HK-2 (cell line): ENCODE results near the gene SERBP1.

Experiments used
- DNase-seq: peaks from one replicate; pipeline ENCODE4 v3.0.0-alpha.2; 2018; ENCODE audit not compliant: unreplicated experiment

SERBP1 gene

DNA sequence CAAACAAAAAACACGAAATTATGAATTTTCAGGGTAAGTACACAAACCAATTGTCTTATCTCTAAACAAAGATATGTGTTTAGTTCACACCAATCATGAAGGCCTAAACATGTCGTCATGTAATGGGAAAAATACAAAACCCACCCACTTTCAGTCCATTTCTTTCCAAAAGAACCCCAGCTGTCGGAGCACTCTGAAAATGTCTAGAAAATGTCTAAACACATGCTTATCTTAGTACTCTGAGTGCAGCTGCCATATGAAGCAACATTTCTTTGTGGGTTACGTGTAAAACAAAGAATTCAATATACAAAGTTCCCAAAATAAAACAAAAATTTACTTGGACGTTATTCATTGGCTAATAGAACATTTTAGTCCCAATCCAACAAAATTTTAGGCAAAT lies 22.7 kb downstream of the SERBP1 start:
- DNase-seq: no peak

GRCh38 chr1:67405473-67406245 lies 24.5 kb downstream of the SERBP1 start:
- DNase-seq: no peak

GRCh38 chr1:67404212-67404620 lies 26.0 kb downstream of the SERBP1 start:
- no peak for DNase-seq

DNA sequence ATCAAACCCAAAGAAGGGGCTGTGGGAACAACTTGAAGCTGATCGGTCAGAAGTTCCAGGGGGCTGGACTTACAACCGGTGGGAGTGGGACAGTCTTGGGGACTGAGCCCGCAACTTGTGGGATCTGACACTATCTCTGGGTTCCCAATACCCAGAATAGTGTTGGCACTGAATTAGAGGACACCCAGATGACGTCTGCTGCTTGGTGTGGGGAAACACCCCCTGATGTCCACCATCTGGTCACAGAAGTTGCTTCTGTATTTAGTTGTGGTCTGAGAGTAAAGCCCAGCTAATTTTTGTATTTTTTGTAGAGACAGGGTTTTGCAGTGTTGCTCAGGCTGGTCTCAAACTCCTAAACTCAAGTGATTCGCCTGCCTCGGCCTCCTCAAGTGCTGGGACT lies 28.8 kb downstream of the SERBP1 start:
- no peak for DNase-seq

GRCh38 chr1:67400029-67400786 lies 30.0 kb downstream of the SERBP1 start:
- peak; percentile 48 for DNase-seq

- no peak for DNase-seq
These were observed 30.8 kb downstream of the SERBP1 start for GRCh38 chr1:67399199-67399993.

DNA sequence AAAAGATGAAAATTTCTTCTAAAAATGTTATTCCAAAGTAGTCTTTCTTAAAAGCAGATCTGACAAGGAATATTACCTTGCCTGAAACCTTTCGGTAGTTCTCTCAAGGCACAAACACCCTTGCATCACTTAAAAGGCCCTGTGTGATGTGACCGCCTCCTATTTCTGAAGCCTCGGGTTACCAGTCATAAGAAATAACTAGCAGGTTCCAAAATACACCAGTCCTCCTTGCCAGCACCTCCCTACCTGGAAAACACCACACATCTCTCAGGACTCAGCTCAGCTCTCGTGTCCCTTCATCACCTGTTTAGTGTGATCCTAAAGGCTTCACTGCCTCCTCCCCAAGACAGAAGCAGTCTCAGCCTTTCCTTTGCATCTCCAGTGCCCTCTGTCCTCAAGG lies 35.7 kb downstream of the SERBP1 start:
- no peak for DNase-seq

- DNase-seq: no peak
These were observed 36.5 kb downstream of the SERBP1 start for GRCh38 chr1:67393737-67394136.

DNA sequence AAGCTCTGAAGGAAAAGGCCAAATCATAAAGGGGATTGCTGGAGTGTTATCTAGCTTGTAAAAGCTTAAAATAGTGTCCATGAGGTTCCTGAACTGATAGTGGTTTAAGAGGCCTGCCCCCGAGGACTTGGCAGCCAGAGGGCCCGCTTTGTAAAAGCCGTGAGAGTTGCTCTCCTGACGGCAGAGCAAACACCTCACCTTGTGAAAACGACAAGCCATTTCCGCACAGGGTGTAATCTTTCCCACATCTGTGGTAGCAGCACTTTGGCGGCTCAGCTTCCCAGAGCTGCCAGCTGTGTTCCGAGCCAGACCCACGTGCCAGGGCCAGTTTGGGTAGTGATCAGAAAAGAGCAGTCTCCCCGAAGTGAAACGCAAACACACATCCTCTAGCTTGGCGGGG lies 37.0 kb downstream of the SERBP1 start:
- no peak for DNase-seq

- DNase-seq: peak; percentile 28
These were observed 39.9 kb downstream of the SERBP1 start for GRCh38 chr1:67390041-67390887.

- DNase-seq: no peak
These were observed 46.1 kb downstream of the SERBP1 start for GRCh38 chr1:67383999-67384638.

DNA sequence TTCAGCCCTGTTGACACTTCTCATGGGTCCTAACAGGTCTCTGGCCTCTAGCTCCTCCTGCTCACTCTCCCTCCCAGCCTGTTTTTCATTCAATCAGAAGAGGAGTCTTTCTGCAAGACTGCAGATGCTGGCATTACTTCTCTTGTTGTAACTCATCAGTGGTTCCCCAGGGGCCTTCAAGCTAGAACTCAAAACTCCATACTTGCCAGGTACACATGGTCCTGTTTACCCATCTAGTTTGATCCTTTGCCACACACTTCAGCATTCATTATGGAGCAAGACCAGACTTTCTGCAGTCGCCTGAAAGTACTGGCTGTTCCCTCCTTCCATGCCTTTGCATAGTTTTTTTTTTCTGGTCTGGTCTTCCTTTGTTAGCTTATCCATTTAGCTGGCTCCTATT lies 47.9 kb downstream of the SERBP1 start:
- no peak for DNase-seq

GRCh38 chr1:67381154-67381553 lies 49.0 kb downstream of the SERBP1 start:
- DNase-seq: no peak

- DNase-seq: no peak
These were observed 52.9 kb downstream of the SERBP1 start for GRCh38 chr1:67377253-67377652.

DNA sequence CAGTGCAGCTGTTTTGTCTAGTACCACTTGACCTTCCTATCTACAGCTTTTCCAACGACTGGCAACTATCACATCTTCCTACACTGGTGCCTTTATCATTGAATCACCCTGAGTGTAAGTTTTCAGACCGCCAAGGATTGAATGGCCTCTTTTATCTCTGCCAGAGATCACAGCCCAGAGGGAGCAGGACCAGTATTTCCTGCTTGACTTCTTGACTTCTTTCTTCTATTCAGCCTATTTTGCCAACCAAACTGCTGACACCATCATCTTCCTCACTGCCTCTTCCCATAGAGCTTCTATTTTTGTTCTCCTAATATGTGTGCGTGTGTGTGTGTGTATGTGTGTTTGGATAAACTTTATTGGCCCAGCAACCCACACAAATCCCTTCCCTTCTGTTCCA lies 53.8 kb downstream of the SERBP1 start:
- DNase-seq: no peak

- no peak for DNase-seq
These were observed 57.3 kb downstream of the SERBP1 start for GRCh38 chr1:67372898-67373297.

DNA sequence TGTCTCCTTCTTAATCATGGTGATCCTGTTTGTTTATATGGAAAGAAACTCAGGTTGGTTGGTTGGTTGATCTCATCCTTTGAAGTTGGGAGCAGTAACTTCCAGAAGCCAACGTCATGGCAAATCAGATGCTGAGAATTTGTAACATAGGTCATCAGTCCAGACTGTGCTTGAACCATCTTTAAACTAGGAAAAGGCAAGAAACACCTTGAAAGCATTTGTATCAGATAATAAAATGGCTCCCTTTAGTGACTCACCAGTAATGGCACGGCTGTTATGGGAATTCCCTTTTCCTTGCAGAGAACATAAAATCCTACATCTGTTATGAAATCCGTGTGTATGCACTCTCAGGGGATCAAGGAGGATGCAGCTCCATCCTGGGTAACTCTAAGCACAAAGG lies 58.1 kb downstream of the SERBP1 start:
- no peak for DNase-seq

- DNase-seq: no peak
These were observed 58.5 kb downstream of the SERBP1 start for GRCh38 chr1:67371681-67372080.

DNA sequence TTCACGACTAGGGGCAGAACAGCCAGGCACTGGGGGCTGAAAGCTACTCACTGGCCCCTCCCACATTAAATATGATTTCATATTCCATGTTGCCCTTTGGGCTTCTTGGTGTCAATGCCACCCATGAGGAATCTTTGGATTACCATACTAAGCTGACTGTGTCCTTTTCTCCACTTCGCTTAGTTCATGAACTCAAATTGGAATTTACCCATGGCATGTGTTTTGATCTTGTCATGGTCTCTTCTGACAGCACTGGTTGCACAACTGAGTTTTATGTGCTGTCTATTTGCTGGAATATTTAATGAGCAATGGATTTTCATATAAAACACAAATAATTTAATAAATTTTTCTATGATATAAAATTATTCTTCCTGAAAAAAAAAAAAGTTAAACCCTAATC lies 59.2 kb downstream of the SERBP1 start:
- DNase-seq: no peak

- DNase-seq: no peak
These were observed 62.1 kb downstream of the SERBP1 start for GRCh38 chr1:67368046-67368514.
